ENCODE measurements around the gene SORCS2. TPM values are rescaled to one million over a fixed set of nuclear protein-coding genes. Genes with fewer than 3 reads are reported as not detected.

SORCS2 gene
- polyA plus RNA-seq, 3 donors, result 0.46 to 0.55 TPM; not detected in 1

DNA sequence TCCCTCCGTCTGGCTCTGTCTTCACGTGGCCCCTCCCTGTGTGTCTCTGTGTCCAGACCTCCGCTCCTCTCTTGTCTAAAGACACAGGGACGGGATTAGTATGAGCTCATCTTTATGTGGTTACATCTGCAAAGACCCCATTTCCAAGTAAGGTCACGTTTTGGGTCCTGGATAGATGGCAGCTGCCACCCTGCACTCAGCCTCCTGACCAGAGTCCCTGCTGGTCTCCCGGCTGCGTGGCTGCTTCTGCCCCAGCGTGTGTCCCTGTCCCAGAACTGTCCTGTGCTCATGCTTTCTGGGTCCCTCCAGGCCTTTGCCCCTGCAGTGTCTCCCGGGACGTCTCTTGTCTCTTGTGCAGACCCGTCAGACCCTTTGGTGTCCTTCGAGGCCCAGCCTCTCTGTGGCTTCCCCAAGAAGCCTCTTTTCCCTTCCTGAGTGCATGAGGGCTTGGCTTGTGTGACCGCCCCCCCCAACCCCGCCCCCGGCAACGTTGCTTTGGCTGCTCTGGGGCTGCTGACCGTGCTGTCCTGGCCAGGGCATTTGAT lies 135.1 kb downstream of the SORCS2 start:
- intact Hi-C loops (cut with micrococcal nuclease), result no loop called here
- TF ChIP-seq, protein P1, sequence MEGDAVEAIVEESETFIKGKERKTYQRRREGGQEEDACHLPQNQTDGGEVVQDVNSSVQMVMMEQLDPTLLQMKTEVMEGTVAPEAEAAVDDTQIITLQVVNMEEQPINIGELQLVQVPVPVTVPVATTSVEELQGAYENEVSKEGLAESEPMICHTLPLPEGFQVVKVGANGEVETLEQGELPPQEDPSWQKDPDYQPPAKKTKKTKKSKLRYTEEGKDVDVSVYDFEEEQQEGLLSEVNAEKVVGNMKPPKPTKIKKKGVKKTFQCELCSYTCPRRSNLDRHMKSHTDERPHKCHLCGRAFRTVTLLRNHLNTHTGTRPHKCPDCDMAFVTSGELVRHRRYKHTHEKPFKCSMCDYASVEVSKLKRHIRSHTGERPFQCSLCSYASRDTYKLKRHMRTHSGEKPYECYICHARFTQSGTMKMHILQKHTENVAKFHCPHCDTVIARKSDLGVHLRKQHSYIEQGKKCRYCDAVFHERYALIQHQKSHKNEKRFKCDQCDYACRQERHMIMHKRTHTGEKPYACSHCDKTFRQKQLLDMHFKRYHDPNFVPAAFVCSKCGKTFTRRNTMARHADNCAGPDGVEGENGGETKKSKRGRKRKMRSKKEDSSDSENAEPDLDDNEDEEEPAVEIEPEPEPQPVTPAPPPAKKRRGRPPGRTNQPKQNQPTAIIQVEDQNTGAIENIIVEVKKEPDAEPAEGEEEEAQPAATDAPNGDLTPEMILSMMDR (IDR thresholded peaks at IDR 0.05), result no peak
- no peaks in the 10 kb centered on the region for H3K4me1 Mint-ChIP-seq
- Histone ChIP-seq H3K27ac (ENCODE audit: low read depth in 1 of 2, low read length in 2 of 2) (no peak overlapping the region), H3K9ac (ENCODE audit: insufficient read depth, low read length, poor library complexity, severe bottlenecking) (no peak overlapping the region), H2AFZ (ENCODE audit: insufficient read depth, low read depth, low read length, poor library complexity, severe bottlenecking) (no peak overlapping the region), H4K20me1 (ENCODE audit: insufficient read depth, low read length) (no peaks in the 10 kb centered on the region), H3K4me2 (replicated peaks; ENCODE audit: extremely low read depth, low read length, poor library complexity, severe bottlenecking) (no peak overlapping the region), H3K79me2 (ENCODE audit: insufficient read depth, low read length) (no peaks in the 10 kb centered on the region), H3K9me3 (replicated peaks in 1 of 2; ENCODE audit: control insufficient read depth in 1 of 2, insufficient read depth in 1 of 2, low read length in 2 of 2) (no peaks in the 10 kb centered on the region), H3K27me3 (ENCODE audit: control insufficient read depth in 2 of 2, insufficient read depth in 2 of 2, low read length in 2 of 2) (no peaks in the 10 kb centered on the region), H3K4me1 (ENCODE audit: control insufficient read depth in 1 of 2, insufficient read depth in 2 of 2, low read length in 2 of 2) (no peaks in the 10 kb centered on the region), H3K4me3 (replicated peaks in 1 of 3; ENCODE audit: low read depth in 2 of 3, low read length in 3 of 3) (no peak overlapping the region), H3K36me3 (replicated peaks in 1 of 2; ENCODE audit: control insufficient read depth in 1 of 2, insufficient read depth in 2 of 2, low read length in 2 of 2) (no peaks in the 10 kb centered on the region)
- peaks cover 0 to 3% (median 0%) of the 10 kb centered on the region in 7 donors for H3K9me3 Mint-ChIP-seq
- no peak for DNase-seq
- H3K27ac Mint-ChIP-seq, result no peak overlapping the region
- H3K36me3 Mint-ChIP-seq, result no peaks in the 10 kb centered on the region
- no peak overlapping the region for H3K4me3 Mint-ChIP-seq
- 67% methylated on average over 17 of the region's 17 CpGs for WGBS (ENCODE audit: insufficient coverage)
- peaks cover 2 to 14% (median 11%) of the 10 kb centered on the region in 3 donors for H3K27me3 Mint-ChIP-seq (ENCODE audit: low read depth in 3 of 3)

DNA sequence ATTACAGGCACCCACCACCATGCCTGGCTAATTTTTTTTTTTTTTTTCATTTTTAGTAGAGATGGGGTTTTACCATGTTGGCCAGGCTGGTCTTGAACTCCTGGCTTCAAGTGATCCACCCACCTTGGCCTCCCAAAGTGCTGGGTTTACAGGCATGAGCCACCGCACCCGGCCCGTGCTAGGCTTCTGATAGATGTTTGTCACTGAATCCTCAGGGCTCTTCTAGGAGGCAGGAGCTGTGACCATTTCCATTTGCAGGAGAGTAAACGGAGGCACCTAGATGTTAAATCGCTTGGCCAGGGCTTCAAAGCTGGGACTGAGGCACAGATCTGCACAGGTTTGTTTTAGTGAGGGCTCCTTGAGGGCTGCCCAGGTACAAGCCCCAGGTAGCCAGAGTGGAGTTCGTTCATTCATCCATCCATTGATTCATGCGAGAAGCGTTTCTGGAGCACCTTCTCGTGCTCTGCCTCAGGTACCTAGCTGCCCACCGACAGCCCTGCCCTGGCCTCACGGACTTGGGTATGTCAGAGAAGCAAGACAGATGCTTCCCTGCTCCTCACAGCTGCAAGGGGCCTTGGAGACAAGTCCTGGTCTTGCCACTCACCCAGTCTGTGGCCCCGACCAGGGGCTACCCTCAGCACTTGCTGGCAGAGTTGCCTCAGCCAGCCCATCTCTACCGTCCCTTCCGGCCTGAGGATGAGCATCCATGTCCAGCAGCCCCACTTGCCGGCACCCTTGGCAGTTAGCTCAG lies 136.0 kb downstream of the SORCS2 start:
- Histone ChIP-seq H3K4me1 (ENCODE audit: control insufficient read depth in 1 of 2, insufficient read depth in 2 of 2, low read length in 2 of 2) (no peaks in the 10 kb centered on the region), H3K4me3 (replicated peaks in 1 of 3; ENCODE audit: low read depth in 2 of 3, low read length in 3 of 3) (no peak overlapping the region), H3K9me3 (replicated peaks in 1 of 2; ENCODE audit: control insufficient read depth in 1 of 2, insufficient read depth in 1 of 2, low read length in 2 of 2) (no peaks in the 10 kb centered on the region), H3K36me3 (replicated peaks in 1 of 2; ENCODE audit: control insufficient read depth in 1 of 2, insufficient read depth in 2 of 2, low read length in 2 of 2) (no peaks in the 10 kb centered on the region), H3K4me2 (replicated peaks; ENCODE audit: extremely low read depth, low read length, poor library complexity, severe bottlenecking) (no peak overlapping the region), H3K27me3 (ENCODE audit: control insufficient read depth in 2 of 2, insufficient read depth in 2 of 2, low read length in 2 of 2) (no peaks in the 10 kb centered on the region), H2AFZ (ENCODE audit: insufficient read depth, low read depth, low read length, poor library complexity, severe bottlenecking) (no peak overlapping the region), H3K9ac (ENCODE audit: insufficient read depth, low read length, poor library complexity, severe bottlenecking) (no peak overlapping the region), H3K27ac (ENCODE audit: low read depth in 1 of 2, low read length in 2 of 2) (no peak overlapping the region), H4K20me1 (ENCODE audit: insufficient read depth, low read length) (no peaks in the 10 kb centered on the region), H3K79me2 (ENCODE audit: insufficient read depth, low read length) (no peaks in the 10 kb centered on the region)
- WGBS (ENCODE audit: insufficient coverage), result 92% methylated on average over 15 of the region's 15 CpGs
- Mint-ChIP-seq H3K9me3 (peaks cover 0 to 3% (median 0%) of the 10 kb centered on the region in 7 donors), H3K36me3 (no peaks in the 10 kb centered on the region), H3K4me1 (no peaks in the 10 kb centered on the region), H3K27me3 (ENCODE audit: low read depth in 3 of 3) (peaks cover 5 to 11% (median 10%) of the 10 kb centered on the region in 3 donors), H3K4me3 (no peak overlapping the region), H3K27ac (no peak overlapping the region)
- TF ChIP-seq, protein P1 (IDR thresholded peaks at IDR 0.05), result no peak
- intact Hi-C loops (cut with micrococcal nuclease), result no loop called here
- no peak for DNase-seq

All from CD14-positive monocyte (primary cell).